ENCODE measurements around the gene SCLT1.

SCLT1 gene

DNA sequence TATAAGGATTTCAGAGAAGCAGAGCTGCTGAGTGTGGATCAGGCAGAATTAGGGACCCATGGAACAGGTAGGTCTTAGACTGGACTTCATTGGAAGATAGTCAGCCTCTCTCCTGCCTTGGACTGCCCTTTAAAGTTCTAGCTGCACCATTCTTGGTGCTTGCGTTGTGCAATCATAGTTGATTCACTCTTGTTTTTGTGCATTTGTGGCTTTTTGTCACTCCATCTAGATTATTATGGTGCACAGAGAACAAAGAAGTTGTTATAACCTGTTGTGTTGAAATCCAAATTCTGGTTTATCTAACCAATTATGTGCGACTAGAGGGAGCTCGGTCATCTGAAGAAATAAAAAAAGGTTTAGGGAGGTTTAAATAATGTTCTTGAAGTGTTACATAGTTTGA is 224.6 kb downstream of the SCLT1 start:
- Histone ChIP-seq H3K9me3 (ENCODE audit: insufficient read depth, low read length) (no peaks in the 10 kb centered on the region), H3K9ac (ENCODE audit: low read length) (no peak overlapping the region), H3K4me2 (ENCODE audit: low read length) (no peak overlapping the region), H4K20me1 (ENCODE audit: insufficient read depth, low read length) (no peaks in the 10 kb centered on the region), H2AFZ (ENCODE audit: low read depth, low read length) (no peak overlapping the region), H3K36me3 (replicated peaks; ENCODE audit: low read depth, low read length) (peaks cover 69% of the 10 kb centered on the region), H3K4me1 (ENCODE audit: low read length) (peaks cover 3% of the 10 kb centered on the region; the same call in 1 of the 2 replicates), H3K4me3 (ENCODE audit: low read length) (no peak overlapping the region), H3K79me2 (ENCODE audit: low read length) (peaks cover 8% of the 10 kb centered on the region; the same call in 1 of the 2 replicates), H3K27me3 (ENCODE audit: low read depth, low read length) (no peaks in the 10 kb centered on the region), H3K27ac (ENCODE audit: low read length) (no peak overlapping the region)
- no peak for TF ChIP-seq EZH2phosphoT487 (IDR thresholded peaks at IDR 0.05; ENCODE audit: low read depth)
- TF ChIP-seq, protein P1, sequence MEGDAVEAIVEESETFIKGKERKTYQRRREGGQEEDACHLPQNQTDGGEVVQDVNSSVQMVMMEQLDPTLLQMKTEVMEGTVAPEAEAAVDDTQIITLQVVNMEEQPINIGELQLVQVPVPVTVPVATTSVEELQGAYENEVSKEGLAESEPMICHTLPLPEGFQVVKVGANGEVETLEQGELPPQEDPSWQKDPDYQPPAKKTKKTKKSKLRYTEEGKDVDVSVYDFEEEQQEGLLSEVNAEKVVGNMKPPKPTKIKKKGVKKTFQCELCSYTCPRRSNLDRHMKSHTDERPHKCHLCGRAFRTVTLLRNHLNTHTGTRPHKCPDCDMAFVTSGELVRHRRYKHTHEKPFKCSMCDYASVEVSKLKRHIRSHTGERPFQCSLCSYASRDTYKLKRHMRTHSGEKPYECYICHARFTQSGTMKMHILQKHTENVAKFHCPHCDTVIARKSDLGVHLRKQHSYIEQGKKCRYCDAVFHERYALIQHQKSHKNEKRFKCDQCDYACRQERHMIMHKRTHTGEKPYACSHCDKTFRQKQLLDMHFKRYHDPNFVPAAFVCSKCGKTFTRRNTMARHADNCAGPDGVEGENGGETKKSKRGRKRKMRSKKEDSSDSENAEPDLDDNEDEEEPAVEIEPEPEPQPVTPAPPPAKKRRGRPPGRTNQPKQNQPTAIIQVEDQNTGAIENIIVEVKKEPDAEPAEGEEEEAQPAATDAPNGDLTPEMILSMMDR (IDR thresholded peaks at IDR 0.05; ENCODE audit: low read depth, low read length) = no peak

DNA sequence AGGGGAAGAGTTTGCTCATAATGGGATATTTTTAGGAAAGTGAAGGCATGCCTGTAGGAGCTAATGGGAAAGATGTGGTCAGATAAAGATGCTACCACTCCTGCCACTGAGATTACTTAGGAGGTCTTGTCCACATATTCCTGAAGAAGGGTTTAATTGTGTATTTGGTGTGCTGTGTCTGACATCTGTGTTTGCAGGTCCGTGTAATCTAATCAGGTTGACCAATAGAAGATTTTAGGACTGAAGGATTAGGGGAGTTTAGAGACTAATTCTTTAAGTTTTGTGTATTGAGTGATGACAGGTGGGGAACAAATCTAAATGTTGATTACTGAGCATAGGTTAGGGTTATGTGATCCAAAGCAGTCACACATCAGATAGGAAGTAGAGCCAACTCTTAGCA is 226.6 kb downstream of the SCLT1 start:
- no peaks in the 10 kb centered on the region for H3K27me3 ChIP-seq (ENCODE audit: low read depth, low read length)
- H3K36me3 ChIP-seq (replicated peaks; ENCODE audit: low read depth, low read length) = peaks cover 62% of the 10 kb centered on the region
- TF ChIP-seq, protein P1 (IDR thresholded peaks at IDR 0.05; ENCODE audit: low read depth, low read length) = no peak
- no peak for TF ChIP-seq EZH2phosphoT487 (IDR thresholded peaks at IDR 0.05; ENCODE audit: low read depth)
- peaks cover 24% of the 10 kb centered on the region for H3K4me1 ChIP-seq (ENCODE audit: low read length)
- no peak overlapping the region for H3K27ac ChIP-seq (ENCODE audit: low read length)
- peaks cover 12% of the 10 kb centered on the region; the same call in 1 of the 2 replicates for H3K79me2 ChIP-seq (ENCODE audit: low read length)
- no peaks in the 10 kb centered on the region for H3K9me3 ChIP-seq (ENCODE audit: insufficient read depth, low read length)
- H2AFZ ChIP-seq (ENCODE audit: low read depth, low read length) = no peak overlapping the region
- 0 out of 2 replicates have a peak, but pooled peaks cover 5% of the 10 kb centered on the region for H4K20me1 ChIP-seq (ENCODE audit: insufficient read depth, low read length)
- no peak overlapping the region for H3K4me2 ChIP-seq (ENCODE audit: low read length)
- H3K9ac ChIP-seq (ENCODE audit: low read length) = no peak overlapping the region
- no peak overlapping the region for H3K4me3 ChIP-seq (ENCODE audit: low read length)

GRCh38 chr4:128866269-128866668 is 227.1 kb downstream of the SCLT1 start:
- Histone ChIP-seq H3K27me3 (ENCODE audit: low read depth, low read length) (no peaks in the 10 kb centered on the region), H3K79me2 (ENCODE audit: low read length) (peaks cover 16% of the 10 kb centered on the region), H3K36me3 (replicated peaks; ENCODE audit: low read depth, low read length) (peaks cover 62% of the 10 kb centered on the region), H2AFZ (ENCODE audit: low read depth, low read length) (no peak overlapping the region), H3K9me3 (ENCODE audit: insufficient read depth, low read length) (no peaks in the 10 kb centered on the region), H3K4me3 (ENCODE audit: low read length) (no peak overlapping the region), H4K20me1 (ENCODE audit: insufficient read depth, low read length) (0 out of 2 replicates have a peak, but pooled peaks cover 5% of the 10 kb centered on the region), H3K4me2 (ENCODE audit: low read length) (no peak overlapping the region), H3K27ac (ENCODE audit: low read length) (no peak overlapping the region), H3K4me1 (ENCODE audit: low read length) (peaks cover 28% of the 10 kb centered on the region), H3K9ac (ENCODE audit: low read length) (no peak overlapping the region)
- TF ChIP-seq, protein P1 (IDR thresholded peaks at IDR 0.05; ENCODE audit: low read depth, low read length) = no peak
- TF ChIP-seq EZH2phosphoT487 (IDR thresholded peaks at IDR 0.05; ENCODE audit: low read depth) = no peak

DNA sequence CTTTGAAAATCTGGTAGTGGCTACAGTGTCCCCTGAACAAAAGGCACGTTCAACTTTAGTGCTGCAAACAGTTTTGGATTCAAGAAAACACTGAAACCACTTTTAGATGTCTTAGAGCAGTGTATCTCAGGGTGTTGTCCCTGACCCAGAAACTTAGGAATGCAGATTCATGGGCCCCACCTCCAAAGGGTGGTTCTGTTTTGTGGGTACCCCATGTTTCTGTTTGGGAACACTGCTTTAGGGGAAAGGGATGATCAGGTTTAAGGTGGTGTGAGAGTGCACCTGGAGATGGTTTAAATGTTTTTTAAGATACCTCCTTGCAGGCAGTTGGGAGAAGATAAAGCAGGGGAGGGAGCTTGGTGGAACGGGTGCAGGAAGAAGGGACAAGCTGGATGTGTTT is 228.2 kb downstream of the SCLT1 start:
- TF ChIP-seq, protein P1 (IDR thresholded peaks at IDR 0.05; ENCODE audit: low read depth, low read length) = no peak
- no peak for TF ChIP-seq EZH2phosphoT487 (IDR thresholded peaks at IDR 0.05; ENCODE audit: low read depth)
- no peaks in the 10 kb centered on the region for H3K27me3 ChIP-seq (ENCODE audit: low read depth, low read length)
- H3K4me2 ChIP-seq (ENCODE audit: low read length) = no peak overlapping the region
- 0 out of 2 replicates have a peak, but pooled peaks cover 5% of the 10 kb centered on the region for H4K20me1 ChIP-seq (ENCODE audit: insufficient read depth, low read length)
- H3K4me3 ChIP-seq (ENCODE audit: low read length) = no peak overlapping the region
- H3K36me3 ChIP-seq (replicated peaks; ENCODE audit: low read depth, low read length) = peaks cover 65% of the 10 kb centered on the region
- H3K27ac ChIP-seq (ENCODE audit: low read length) = no peak overlapping the region
- H2AFZ ChIP-seq (ENCODE audit: low read depth, low read length) = no peak overlapping the region
- no peaks in the 10 kb centered on the region for H3K9me3 ChIP-seq (ENCODE audit: insufficient read depth, low read length)
- H3K9ac ChIP-seq (ENCODE audit: low read length) = no peak overlapping the region
- peaks cover 39% of the 10 kb centered on the region for H3K4me1 ChIP-seq (ENCODE audit: low read length)
- peaks cover 16% of the 10 kb centered on the region for H3K79me2 ChIP-seq (ENCODE audit: low read length)

Data from OCI-LY3 (cell line).